ENCODE results near the gene HPCA. TPM values are rescaled to one million over a fixed set of nuclear protein-coding genes. Genes with fewer than 3 reads are reported as not detected.

The HPCA gene
- total RNA-seq, 1 donor from 2014 or later, result 0.86 TPM

DNA sequence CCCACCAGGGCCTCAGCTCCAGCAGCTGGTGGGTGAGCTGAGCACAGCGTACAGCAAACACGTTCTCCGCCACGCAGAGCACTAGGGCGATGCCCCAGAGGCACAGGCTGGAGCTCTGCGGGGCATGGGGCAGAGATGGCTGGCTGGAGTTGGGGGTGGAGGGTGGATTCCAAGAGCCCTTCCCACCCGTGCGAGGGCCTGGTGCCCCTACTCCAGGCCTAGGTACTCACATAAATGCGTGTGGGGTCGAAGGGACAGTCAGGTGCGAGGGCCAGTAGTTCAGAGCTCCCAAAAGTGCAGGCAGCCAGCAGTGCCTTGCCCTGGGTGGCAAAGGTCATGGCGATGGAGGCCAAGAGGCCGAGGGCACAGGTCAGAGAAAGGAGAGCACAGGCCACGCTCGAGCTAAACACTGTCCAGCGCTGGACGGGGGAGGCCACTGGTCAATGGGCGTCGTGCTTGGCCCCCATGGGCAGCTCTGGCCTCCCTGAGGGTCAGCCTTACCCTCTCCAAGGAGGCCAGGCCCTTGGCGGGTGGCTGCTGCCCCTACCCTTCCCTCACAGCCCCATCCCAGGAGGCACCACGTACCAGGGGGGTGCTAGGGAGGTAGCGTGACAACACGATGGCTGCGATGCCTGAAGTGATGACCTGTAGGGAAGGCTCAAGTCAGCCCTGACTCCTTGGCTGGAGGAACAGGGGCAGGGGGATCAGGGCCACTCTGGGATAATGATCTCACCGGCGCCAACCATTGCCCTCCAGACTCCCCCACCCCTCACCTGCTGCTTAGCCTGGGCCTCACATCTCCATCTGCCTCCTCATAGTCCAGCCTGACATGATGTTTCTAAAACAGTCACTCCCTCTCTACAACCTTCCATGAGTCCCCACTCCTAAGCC lies 9.3 kb downstream of the HPCA start:
- peaks cover 70% of the 10 kb centered on the region for H3K27me3 Mint-ChIP-seq (ENCODE audit: low read depth)
- no peak overlapping the region for H3K27ac Mint-ChIP-seq (ENCODE audit: unreplicated experiment)
- peaks cover 11% of the 10 kb centered on the region for H3K4me1 Mint-ChIP-seq
- no peaks in the 10 kb centered on the region for H3K9me3 Mint-ChIP-seq
- DNase-seq (ENCODE audit: low read depth, low spot score), result no peak
- H3K4me3 Mint-ChIP-seq, result peak overlapping the region; percentile 56
- H3K36me3 Mint-ChIP-seq (ENCODE audit: low read depth), result no peaks in the 10 kb centered on the region
- TF ChIP-seq, protein P1, sequence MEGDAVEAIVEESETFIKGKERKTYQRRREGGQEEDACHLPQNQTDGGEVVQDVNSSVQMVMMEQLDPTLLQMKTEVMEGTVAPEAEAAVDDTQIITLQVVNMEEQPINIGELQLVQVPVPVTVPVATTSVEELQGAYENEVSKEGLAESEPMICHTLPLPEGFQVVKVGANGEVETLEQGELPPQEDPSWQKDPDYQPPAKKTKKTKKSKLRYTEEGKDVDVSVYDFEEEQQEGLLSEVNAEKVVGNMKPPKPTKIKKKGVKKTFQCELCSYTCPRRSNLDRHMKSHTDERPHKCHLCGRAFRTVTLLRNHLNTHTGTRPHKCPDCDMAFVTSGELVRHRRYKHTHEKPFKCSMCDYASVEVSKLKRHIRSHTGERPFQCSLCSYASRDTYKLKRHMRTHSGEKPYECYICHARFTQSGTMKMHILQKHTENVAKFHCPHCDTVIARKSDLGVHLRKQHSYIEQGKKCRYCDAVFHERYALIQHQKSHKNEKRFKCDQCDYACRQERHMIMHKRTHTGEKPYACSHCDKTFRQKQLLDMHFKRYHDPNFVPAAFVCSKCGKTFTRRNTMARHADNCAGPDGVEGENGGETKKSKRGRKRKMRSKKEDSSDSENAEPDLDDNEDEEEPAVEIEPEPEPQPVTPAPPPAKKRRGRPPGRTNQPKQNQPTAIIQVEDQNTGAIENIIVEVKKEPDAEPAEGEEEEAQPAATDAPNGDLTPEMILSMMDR (conservative IDR thresholded peaks at IDR 0.05), result no peak

DNA sequence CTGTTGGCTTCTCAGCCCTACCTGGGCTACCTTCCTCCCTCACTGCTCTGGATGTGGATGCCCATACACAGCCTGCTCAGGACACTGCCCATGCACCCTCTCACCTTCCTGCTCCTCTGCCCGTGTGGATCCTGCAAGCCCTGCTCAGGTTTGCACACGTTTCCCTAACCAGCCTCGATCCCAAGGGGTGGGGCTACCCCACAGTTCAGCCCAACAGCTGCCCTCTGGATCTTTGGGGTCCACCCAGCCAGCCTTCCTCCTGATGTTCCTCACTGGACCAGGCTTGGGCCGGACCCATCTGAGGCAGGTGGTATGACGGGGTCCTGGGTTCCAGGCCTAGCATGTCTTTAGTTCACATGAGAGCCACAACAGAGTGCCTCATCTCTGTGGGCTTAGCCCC lies 10.2 kb downstream of the HPCA start:
- peaks cover 66% of the 10 kb centered on the region for H3K27me3 Mint-ChIP-seq (ENCODE audit: low read depth)
- H3K4me3 Mint-ChIP-seq, result no peak overlapping the region
- H3K36me3 Mint-ChIP-seq (ENCODE audit: low read depth), result no peaks in the 10 kb centered on the region
- H3K27ac Mint-ChIP-seq (ENCODE audit: unreplicated experiment), result no peak overlapping the region
- H3K9me3 Mint-ChIP-seq, result no peaks in the 10 kb centered on the region
- peaks cover 11% of the 10 kb centered on the region for H3K4me1 Mint-ChIP-seq
- no peak for DNase-seq (ENCODE audit: low read depth, low spot score)
- TF ChIP-seq, protein P1 (conservative IDR thresholded peaks at IDR 0.05), result no peak

GRCh38 chr1:32897082-32898049 lies 11.1 kb downstream of the HPCA start:
- peaks cover 4% of the 10 kb centered on the region for H3K4me1 Mint-ChIP-seq
- TF ChIP-seq, protein P1 (conservative IDR thresholded peaks at IDR 0.05), result no peak
- no peak overlapping the region for H3K27ac Mint-ChIP-seq (ENCODE audit: unreplicated experiment)
- H3K27me3 Mint-ChIP-seq (ENCODE audit: low read depth), result peaks cover 66% of the 10 kb centered on the region
- H3K36me3 Mint-ChIP-seq (ENCODE audit: low read depth), result no peaks in the 10 kb centered on the region
- no peak for DNase-seq (ENCODE audit: low read depth, low spot score)
- no peak overlapping the region for H3K4me3 Mint-ChIP-seq
- H3K9me3 Mint-ChIP-seq, result no peaks in the 10 kb centered on the region

GRCh38 chr1:32898056-32898455 lies 11.8 kb downstream of the HPCA start:
- no peaks in the 10 kb centered on the region for H3K4me1 Mint-ChIP-seq
- TF ChIP-seq, protein P1 (conservative IDR thresholded peaks at IDR 0.05), result no peak
- DNase-seq (ENCODE audit: low read depth, low spot score), result no peak

GRCh38 chr1:32898958-32899357 lies 12.7 kb downstream of the HPCA start:
- H3K36me3 Mint-ChIP-seq (ENCODE audit: low read depth), result no peaks in the 10 kb centered on the region
- no peak overlapping the region for H3K27ac Mint-ChIP-seq (ENCODE audit: unreplicated experiment)
- no peaks in the 10 kb centered on the region for H3K9me3 Mint-ChIP-seq
- peaks cover 69% of the 10 kb centered on the region for H3K27me3 Mint-ChIP-seq (ENCODE audit: low read depth)
- TF ChIP-seq, protein P1 (conservative IDR thresholded peaks at IDR 0.05), result no peak
- H3K4me3 Mint-ChIP-seq, result peak overlapping the region; percentile 34
- no peak for DNase-seq (ENCODE audit: low read depth, low spot score)
- H3K4me1 Mint-ChIP-seq, result no peaks in the 10 kb centered on the region

More at GRCh38 chr1:32898056-32898455, 11.8 kb downstream of the HPCA start:
- H3K9me3 Mint-ChIP-seq, result no peaks in the 10 kb centered on the region
- H3K27me3 Mint-ChIP-seq (ENCODE audit: low read depth), result peaks cover 67% of the 10 kb centered on the region
- H3K4me3 Mint-ChIP-seq, result no peak overlapping the region
- H3K36me3 Mint-ChIP-seq (ENCODE audit: low read depth), result no peaks in the 10 kb centered on the region
- no peak overlapping the region for H3K27ac Mint-ChIP-seq (ENCODE audit: unreplicated experiment)

Measured in neural crest cell (in vitro differentiated cells).